Stimulated activated naive CD8-positive, alpha-beta T cell treated with anti-CD3 and anti-CD28 coated beads, Interleukin-15, amount 100 ng/mL, for 72 hours (primary cell): Measurements from ENCODE around the gene URGCP.

Experiments
- ATAC-seq: fragments of 150-1000 bp; cut with Tn5 transposase; 2 replicates; pipeline ENCODE4 v1.10.0; 2021; ENCODE audit warnings: mild to moderate bottlenecking, moderate library complexity
- DNase-seq, 2 donors: peaks; one replicate each; pipeline ENCODE4 v3.0.0; 2021 to 2022
- H3K27ac Mint-ChIP-seq, 2 donors: one replicate each; pipeline ENCODE4 v1.8.0; 2022; ENCODE audit warnings: mild to moderate bottlenecking in 2 of 2, mixed read lengths in 2 of 2, moderate library complexity in 2 of 2
- H3K27me3 Mint-ChIP-seq: one replicate; pipeline ENCODE4 v1.8.0; 2022; ENCODE audit warnings: mixed read lengths
- H3K4me1 Mint-ChIP-seq: one replicate; pipeline ENCODE4 v1.8.0; 2022; ENCODE audit warnings: mild to moderate bottlenecking, mixed read lengths
- H3K4me3 Mint-ChIP-seq, 2 donors: one replicate each; pipeline ENCODE4 v1.8.0; 2022; ENCODE audit warnings: mild to moderate bottlenecking in 2 of 2, mixed read lengths in 2 of 2, moderate library complexity in 1 of 2
- H3K9me3 Mint-ChIP-seq, 2 donors: one replicate each; pipeline ENCODE4 v1.8.0; 2022; ENCODE audit warnings: mixed read lengths in 2 of 2

URGCP gene

DNA sequence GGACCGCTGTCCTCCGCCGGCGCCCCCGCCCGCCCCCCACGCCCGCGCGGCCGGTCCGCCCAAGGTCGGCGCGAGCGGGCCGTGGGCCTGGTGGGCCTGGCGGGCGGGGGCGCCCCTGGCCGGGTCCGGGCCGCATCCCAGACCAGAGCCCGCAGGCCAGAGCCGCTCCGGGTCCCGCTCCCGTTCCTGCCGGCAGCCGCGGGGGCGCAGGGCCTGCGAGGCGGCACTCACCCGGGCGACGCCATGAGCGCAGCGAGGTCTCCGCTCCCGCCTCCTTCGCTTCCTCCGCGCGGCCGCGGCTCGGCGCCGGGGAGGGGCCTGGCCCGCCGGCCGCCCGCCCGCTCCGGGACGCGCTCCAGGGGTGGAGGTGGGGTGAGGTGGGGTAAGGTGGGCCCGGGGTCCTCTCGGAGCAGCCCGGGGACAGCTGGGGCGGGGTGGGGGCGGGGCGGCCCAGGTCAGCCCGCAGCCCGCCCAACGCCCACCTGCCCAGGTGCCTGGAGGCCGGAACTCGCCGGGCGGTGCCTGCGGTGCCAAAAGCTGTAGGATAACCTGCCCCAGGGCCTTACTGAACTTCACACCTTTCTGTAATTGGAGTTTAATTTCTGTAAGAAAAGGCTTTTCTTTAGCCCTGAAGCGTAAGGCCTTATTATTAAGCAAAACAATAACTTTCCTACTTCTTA is at the start of gene URGCP:
Gene URGCP, minus strand, starts transcription at position 266 of the 680 bp plus-strand sequence. Its CDS starts 21 bp downstream, at position 245.
- DNase-seq: peak; percentile 46 to 55
- peak within 1 kb of the TSS; percentile 99 for H3K27ac Mint-ChIP-seq

DNA sequence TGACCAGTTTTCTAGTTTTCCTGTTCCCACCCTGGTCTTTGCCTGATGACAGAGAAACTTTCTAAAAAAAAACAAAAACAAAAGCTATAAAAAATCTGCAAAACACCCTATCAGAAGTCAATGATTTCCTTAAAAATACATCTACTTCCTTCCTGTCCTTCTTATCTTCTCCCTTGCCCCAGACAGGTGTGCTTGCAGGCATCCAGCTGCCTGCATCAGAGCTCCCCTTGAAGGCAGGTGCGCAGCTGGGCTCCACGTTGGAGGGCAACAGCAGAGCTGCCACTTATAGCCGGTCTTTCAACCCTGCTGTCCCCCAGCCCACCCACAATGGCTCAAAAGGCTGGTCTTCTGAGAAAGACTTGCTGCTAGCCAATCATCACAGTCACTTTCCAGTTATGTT is 49.6 kb upstream of the URGCP start:
- Mint-ChIP-seq H3K27ac (peak overlapping the region in 1 of 2 donors; percentile 37), H3K9me3 (no peaks in the 10 kb centered on the region), H3K4me1 (peaks cover 8% of the 10 kb centered on the region), H3K27me3 (no peaks in the 10 kb centered on the region), H3K4me3 (no peak overlapping the region)
- DNase-seq (no peak), ATAC-seq (no peak)

More for the DNA sequence above, at the start of gene URGCP:
- ATAC-seq: peak; percentile 85
- Mint-ChIP-seq H3K4me3 (peak within 1 kb of the TSS; percentile 92 to 94), H3K4me1 (peaks cover 40% of the 10 kb centered on the region), H3K9me3 (no peaks in the 10 kb centered on the region), H3K27me3 (no peaks in the 10 kb centered on the region)

GRCh38 chr7:43954524-43955228 is 48.3 kb upstream of the URGCP start:
- no peak overlapping the region for H3K4me3 Mint-ChIP-seq
- ATAC-seq: peak; percentile 81
- H3K27ac Mint-ChIP-seq: peak overlapping the region in 1 of 2 donors; percentile 7
- no peak for DNase-seq
- H3K4me1 Mint-ChIP-seq: peaks cover 8% of the 10 kb centered on the region
- no peaks in the 10 kb centered on the region for H3K27me3 Mint-ChIP-seq
- no peaks in the 10 kb centered on the region for H3K9me3 Mint-ChIP-seq

DNA sequence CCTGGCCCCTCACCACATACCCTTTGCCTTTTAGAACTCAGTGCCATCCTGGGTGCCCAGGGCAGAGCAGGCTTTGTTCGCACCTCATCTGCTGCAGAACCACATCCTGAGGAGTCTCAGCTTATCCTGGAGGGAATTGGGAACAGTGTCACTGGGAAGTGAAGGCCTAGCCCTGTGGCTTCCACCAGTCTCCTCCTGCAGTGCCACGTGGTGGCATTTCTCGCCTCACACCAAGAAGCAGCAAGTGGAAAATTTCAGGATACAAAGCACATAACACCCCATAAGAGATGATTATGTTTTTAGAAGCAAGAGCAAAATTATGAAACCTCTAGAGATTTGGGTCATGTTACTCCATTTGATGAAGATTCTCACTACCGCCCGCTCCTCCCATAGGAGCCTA is 46.7 kb upstream of the URGCP start:
- no peak overlapping the region for H3K4me3 Mint-ChIP-seq
- H3K27me3 Mint-ChIP-seq: no peaks in the 10 kb centered on the region
- H3K4me1 Mint-ChIP-seq: peaks cover 8% of the 10 kb centered on the region
- ATAC-seq (no peak), DNase-seq (no peak)
- H3K9me3 Mint-ChIP-seq: no peaks in the 10 kb centered on the region
- H3K27ac Mint-ChIP-seq: peak overlapping the region in 1 of 2 donors; percentile 20

DNA sequence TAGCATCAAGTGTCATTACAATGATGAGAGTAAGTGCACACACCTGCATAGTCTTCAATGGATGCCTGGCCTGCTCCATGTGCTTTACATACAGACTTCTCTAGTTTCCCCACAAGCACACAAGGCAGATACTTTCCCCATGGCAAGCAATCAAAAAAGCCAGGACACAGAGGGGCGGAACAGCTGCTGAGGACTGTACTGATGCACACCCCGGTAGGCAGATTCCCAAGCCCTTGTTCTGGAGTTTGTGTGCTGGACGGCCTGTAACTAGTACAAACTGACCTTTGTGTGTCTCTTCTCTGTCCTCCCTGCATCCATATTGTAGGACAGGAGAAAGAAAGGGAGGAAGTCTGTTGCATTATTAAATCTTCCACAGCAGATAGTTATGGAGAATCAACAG is 45.6 kb upstream of the URGCP start:
- Mint-ChIP-seq H3K4me1 (peaks cover 8% of the 10 kb centered on the region), H3K9me3 (no peaks in the 10 kb centered on the region), H3K27ac (peak overlapping the region in 1 of 2 donors; percentile 65), H3K27me3 (no peaks in the 10 kb centered on the region), H3K4me3 (no peak overlapping the region)
- no peak for DNase-seq
- no peak for ATAC-seq

GRCh38 chr7:43944286-43944685 is 37.9 kb upstream of the URGCP start:
- no peaks in the 10 kb centered on the region for H3K4me1 Mint-ChIP-seq
- DNase-seq: no peak
- H3K27ac Mint-ChIP-seq: no peak overlapping the region
- ATAC-seq: no peak
- H3K4me3 Mint-ChIP-seq: no peak overlapping the region
- no peaks in the 10 kb centered on the region for H3K9me3 Mint-ChIP-seq
- H3K27me3 Mint-ChIP-seq: no peaks in the 10 kb centered on the region

- H3K4me1 Mint-ChIP-seq: no peaks in the 10 kb centered on the region
- no peaks in the 10 kb centered on the region for H3K9me3 Mint-ChIP-seq
- DNase-seq: no peak
Observed at GRCh38 chr7:43943417-43944187, 37.2 kb upstream of the URGCP start.

DNA sequence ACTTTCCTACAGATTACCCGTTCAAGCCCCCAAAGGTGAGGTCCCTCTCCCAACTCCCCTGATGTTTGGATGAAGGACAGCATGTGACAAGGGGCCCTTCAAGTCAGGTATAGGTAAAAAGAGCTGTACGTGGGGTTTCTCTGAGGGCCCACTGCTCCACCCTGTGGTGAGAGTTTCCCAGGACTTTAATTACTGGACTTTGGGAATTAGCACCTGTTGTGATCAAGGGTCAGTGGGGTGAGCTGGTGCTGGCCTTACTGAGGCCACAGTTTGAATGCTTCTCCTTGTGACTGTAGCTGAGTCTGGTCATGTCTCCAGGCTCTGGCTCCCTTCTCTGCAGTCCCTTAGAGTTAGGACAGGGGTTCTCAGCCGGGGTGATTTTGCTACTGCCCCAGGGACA is 36.6 kb upstream of the URGCP start:
- H3K27ac Mint-ChIP-seq: peak overlapping the region in 1 of 2 donors; percentile 8
- ATAC-seq (no peak), DNase-seq (no peak)
- no peaks in the 10 kb centered on the region for H3K4me1 Mint-ChIP-seq
- H3K27me3 Mint-ChIP-seq: no peaks in the 10 kb centered on the region
- H3K4me3 Mint-ChIP-seq: no peak overlapping the region
- H3K9me3 Mint-ChIP-seq: no peaks in the 10 kb centered on the region

More at GRCh38 chr7:43943417-43944187, 37.2 kb upstream of the URGCP start:
- Mint-ChIP-seq H3K27me3 (no peaks in the 10 kb centered on the region), H3K4me3 (no peak overlapping the region), H3K27ac (peak overlapping the region in 1 of 2 donors; percentile 8)
- no peak for ATAC-seq

DNA sequence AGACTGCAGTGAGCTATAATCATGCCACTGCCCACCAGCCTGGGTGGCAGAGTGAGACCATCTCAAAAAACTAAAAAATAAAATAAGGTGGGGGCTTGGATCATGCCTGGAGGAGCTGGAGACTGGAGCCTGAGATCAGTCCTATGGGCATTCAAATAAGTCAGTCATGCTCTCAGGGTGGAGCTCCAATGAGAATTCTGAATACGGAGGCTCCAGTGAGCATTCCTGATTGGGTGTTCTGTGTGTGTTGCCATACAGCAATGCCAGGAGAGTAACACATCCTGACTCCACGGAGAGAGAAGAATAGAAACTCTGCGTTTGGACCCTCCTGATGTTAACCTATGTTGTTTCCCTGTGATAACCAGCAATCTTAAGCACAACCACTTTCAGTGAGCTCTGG is 35.9 kb upstream of the URGCP start:
- H3K4me3 Mint-ChIP-seq: no peak overlapping the region
- ATAC-seq (no peak), DNase-seq (no peak)
- no peaks in the 10 kb centered on the region for H3K4me1 Mint-ChIP-seq
- no peaks in the 10 kb centered on the region for H3K9me3 Mint-ChIP-seq
- no peaks in the 10 kb centered on the region for H3K27me3 Mint-ChIP-seq
- H3K27ac Mint-ChIP-seq: no peak overlapping the region

GRCh38 chr7:43938892-43939482 is 32.6 kb upstream of the URGCP start:
- Mint-ChIP-seq H3K27ac (no peak overlapping the region), H3K27me3 (no peaks in the 10 kb centered on the region), H3K4me1 (no peaks in the 10 kb centered on the region), H3K4me3 (no peak overlapping the region), H3K9me3 (no peaks in the 10 kb centered on the region)
- ATAC-seq (no peak), DNase-seq (no peak)

DNA sequence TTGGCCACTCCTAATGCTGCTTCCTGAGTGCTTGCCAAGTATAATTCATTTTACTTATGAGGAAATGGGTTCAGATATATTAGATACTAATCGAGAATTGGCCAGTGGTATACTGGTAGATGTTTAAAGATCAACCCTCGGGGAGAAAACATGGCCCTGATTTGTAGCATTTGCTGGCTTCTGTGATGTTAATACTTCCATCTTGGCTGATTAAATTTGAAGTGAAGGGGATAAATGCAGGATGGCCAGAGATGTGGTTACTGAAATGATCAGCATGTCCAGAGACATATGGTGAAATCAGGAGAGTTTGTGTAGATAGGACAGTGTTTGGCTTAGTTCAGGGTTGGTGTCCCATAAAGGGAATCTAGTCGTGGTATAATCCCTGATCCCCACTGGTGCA is 31.0 kb upstream of the URGCP start:
- Mint-ChIP-seq H3K4me1 (no peaks in the 10 kb centered on the region), H3K27ac (no peak overlapping the region), H3K4me3 (no peak overlapping the region), H3K27me3 (no peaks in the 10 kb centered on the region), H3K9me3 (no peaks in the 10 kb centered on the region)
- ATAC-seq (no peak), DNase-seq (no peak)

GRCh38 chr7:43933902-43934560 is 27.6 kb upstream of the URGCP start:
- ATAC-seq (no peak), DNase-seq (no peak)
- Mint-ChIP-seq H3K27ac (no peak overlapping the region), H3K9me3 (no peaks in the 10 kb centered on the region), H3K4me3 (no peak overlapping the region), H3K27me3 (no peaks in the 10 kb centered on the region), H3K4me1 (peaks cover 7% of the 10 kb centered on the region)

- Mint-ChIP-seq H3K9me3 (no peaks in the 10 kb centered on the region), H3K27ac (no peak overlapping the region), H3K4me1 (peaks cover 29% of the 10 kb centered on the region), H3K4me3 (peak overlapping the region in 1 of 2 donors; percentile 37), H3K27me3 (no peaks in the 10 kb centered on the region)
- no peak for ATAC-seq
- DNase-seq: no peak
Observed at GRCh38 chr7:43931346-43931745, 24.9 kb upstream of the URGCP start.

- ATAC-seq (no peak), DNase-seq (no peak)
- H3K27ac Mint-ChIP-seq: no peak overlapping the region
- peaks cover 34% of the 10 kb centered on the region for H3K4me1 Mint-ChIP-seq
- no peaks in the 10 kb centered on the region for H3K9me3 Mint-ChIP-seq
- H3K4me3 Mint-ChIP-seq: no peak overlapping the region
- no peaks in the 10 kb centered on the region for H3K27me3 Mint-ChIP-seq
Observed at GRCh38 chr7:43929529-43930457, 23.4 kb upstream of the URGCP start.
